ENCODE measurements around the gene SOX3.

The SOX3 gene

GRCh38 chrX:140504371-140505324 lies at the start of gene SOX3:
SOX3 (minus strand) TSS chrX:140505069; CDS start chrX:140505060, 9 bp downstream.
- Histone ChIP-seq H3K36me3 (ENCODE audit: insufficient read depth, low read length) (no peaks in the 10 kb centered on the region), H3K9me3 (ENCODE audit: low read depth, low read length) (no peaks in the 10 kb centered on the region), H3K9ac (ENCODE audit: insufficient read length) (no peak within 1 kb of the TSS), H3K4me3 (peak within 1 kb of the TSS; percentile 40; the same call in 1 of the 2 replicates), H3K27ac (no peak within 1 kb of the TSS)
- TF ChIP-seq EZH2 (IDR thresholded peaks at IDR 0.05) (peak; percentile 99), POLR2AphosphoS5 (IDR thresholded peaks at IDR 0.05; ENCODE audit: borderline replicate concordance, low read depth, low read length) (no peak)
- DNase-seq (ENCODE audit: low read depth, low spot score) = no peak

DNA sequence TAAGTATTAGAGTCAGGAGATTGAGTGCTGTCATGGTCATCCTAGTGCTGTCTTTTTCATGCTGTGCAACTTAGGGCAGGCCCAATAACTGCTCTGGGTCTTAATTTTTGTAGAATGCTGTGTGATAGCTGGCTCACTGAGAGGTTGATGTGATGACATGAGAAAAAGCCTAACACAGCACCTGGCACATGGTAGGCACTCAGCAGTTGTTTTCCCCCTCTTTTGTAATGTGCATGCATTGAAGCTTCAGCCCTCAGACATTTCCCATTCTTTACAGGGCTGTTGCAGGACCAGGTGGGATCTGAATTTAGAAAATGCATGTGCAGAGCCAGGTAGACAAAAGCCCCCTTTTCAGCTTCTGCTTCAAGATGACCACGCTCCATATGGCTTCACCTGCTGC lies 44.1 kb upstream of the SOX3 start:
- TF ChIP-seq POLR2AphosphoS5 (IDR thresholded peaks at IDR 0.05; ENCODE audit: borderline replicate concordance, low read depth, low read length) = no peak
- no peak for TF ChIP-seq EZH2 (IDR thresholded peaks at IDR 0.05)
- no peak for TF ChIP-seq FOXP2 (optimal IDR thresholded peaks at IDR 0.05; ENCODE audit: control extremely low read depth, extremely low read length, insufficient read depth)
- Histone ChIP-seq H3K27ac (no peak overlapping the region), H3K4me3 (no peak overlapping the region), H3K36me3 (ENCODE audit: insufficient read depth, low read length) (no peaks in the 10 kb centered on the region), H3K9ac (ENCODE audit: insufficient read length) (no peak overlapping the region), H3K9me3 (ENCODE audit: low read depth, low read length) (no peaks in the 10 kb centered on the region)
- DNase-seq (ENCODE audit: low read depth, low spot score) = no peak

- no peaks in the 10 kb centered on the region for H3K9me3 ChIP-seq (ENCODE audit: low read depth, low read length)
- no peaks in the 10 kb centered on the region for H3K36me3 ChIP-seq (ENCODE audit: insufficient read depth, low read length)
- no peak for TF ChIP-seq POLR2AphosphoS5 (IDR thresholded peaks at IDR 0.05; ENCODE audit: borderline replicate concordance, low read depth, low read length)
- no peak for TF ChIP-seq FOXP2 (optimal IDR thresholded peaks at IDR 0.05; ENCODE audit: control extremely low read depth, extremely low read length, insufficient read depth)
- TF ChIP-seq EZH2 (IDR thresholded peaks at IDR 0.05) = no peak
- H3K9ac ChIP-seq (ENCODE audit: insufficient read length) = no peak overlapping the region
- DNase-seq (ENCODE audit: low read depth, low spot score) = no peak
- no peak overlapping the region for H3K4me3 ChIP-seq
- H3K27ac ChIP-seq = no peak overlapping the region
Measured at GRCh38 chrX:140526171-140526570, 21.3 kb upstream of the SOX3 start.

DNA sequence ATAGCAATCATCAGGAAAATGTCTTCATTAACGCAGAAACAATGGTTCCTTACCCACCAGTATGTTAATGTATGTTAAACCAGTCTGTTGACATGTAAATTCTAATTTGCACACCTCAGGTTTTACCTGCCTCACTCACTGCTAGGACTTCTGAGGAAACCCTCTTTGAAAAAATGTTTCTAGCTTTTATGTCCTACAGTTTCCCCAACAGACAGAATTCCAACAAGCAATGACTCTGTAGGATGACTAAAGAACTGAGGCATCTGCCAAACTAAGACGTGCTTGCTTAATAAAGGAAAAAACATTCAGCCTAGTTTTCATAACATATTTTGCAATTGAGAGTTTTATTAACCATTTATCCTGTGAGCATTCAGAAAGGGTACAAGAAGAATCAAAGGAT lies 20.6 kb upstream of the SOX3 start:
- Histone ChIP-seq H3K4me3 (no peak overlapping the region), H3K36me3 (ENCODE audit: insufficient read depth, low read length) (no peaks in the 10 kb centered on the region), H3K27ac (no peak overlapping the region), H3K9me3 (ENCODE audit: low read depth, low read length) (no peaks in the 10 kb centered on the region), H3K9ac (ENCODE audit: insufficient read length) (no peak overlapping the region)
- TF ChIP-seq EZH2 (IDR thresholded peaks at IDR 0.05) = no peak
- no peak for TF ChIP-seq POLR2AphosphoS5 (IDR thresholded peaks at IDR 0.05; ENCODE audit: borderline replicate concordance, low read depth, low read length)
- no peak for TF ChIP-seq FOXP2 (optimal IDR thresholded peaks at IDR 0.05; ENCODE audit: control extremely low read depth, extremely low read length, insufficient read depth)
- DNase-seq (ENCODE audit: low read depth, low spot score) = no peak

- no peak overlapping the region for H3K4me3 ChIP-seq
- TF ChIP-seq EZH2 (IDR thresholded peaks at IDR 0.05) (no peak), POLR2AphosphoS5 (IDR thresholded peaks at IDR 0.05; ENCODE audit: borderline replicate concordance, low read depth, low read length) (no peak), FOXP2 (optimal IDR thresholded peaks at IDR 0.05; ENCODE audit: control extremely low read depth, extremely low read length, insufficient read depth) (no peak)
- no peaks in the 10 kb centered on the region for H3K9me3 ChIP-seq (ENCODE audit: low read depth, low read length)
- no peak for DNase-seq (ENCODE audit: low read depth, low spot score)
- no peaks in the 10 kb centered on the region for H3K36me3 ChIP-seq (ENCODE audit: insufficient read depth, low read length)
- no peak overlapping the region for H3K27ac ChIP-seq
- no peak overlapping the region for H3K9ac ChIP-seq (ENCODE audit: insufficient read length)
Measured at GRCh38 chrX:140524556-140524955, 19.7 kb upstream of the SOX3 start.

- no peak for TF ChIP-seq POLR2AphosphoS5 (IDR thresholded peaks at IDR 0.05; ENCODE audit: borderline replicate concordance, low read depth, low read length)
- TF ChIP-seq EZH2 (IDR thresholded peaks at IDR 0.05) = no peak
- TF ChIP-seq FOXP2 (optimal IDR thresholded peaks at IDR 0.05; ENCODE audit: control extremely low read depth, extremely low read length, insufficient read depth) = no peak
- H3K4me3 ChIP-seq = no peak overlapping the region
- H3K9me3 ChIP-seq (ENCODE audit: low read depth, low read length) = no peaks in the 10 kb centered on the region
- H3K9ac ChIP-seq (ENCODE audit: insufficient read length) = no peak overlapping the region
- DNase-seq (ENCODE audit: low read depth, low spot score) = no peak
- no peaks in the 10 kb centered on the region for H3K36me3 ChIP-seq (ENCODE audit: insufficient read depth, low read length)
- H3K27ac ChIP-seq = no peak overlapping the region
Measured at GRCh38 chrX:140521393-140521792, 16.5 kb upstream of the SOX3 start.

- no peak overlapping the region for H3K27ac ChIP-seq
- H3K9ac ChIP-seq (ENCODE audit: insufficient read length) = no peak overlapping the region
- H3K9me3 ChIP-seq (ENCODE audit: low read depth, low read length) = no peaks in the 10 kb centered on the region
- H3K36me3 ChIP-seq (ENCODE audit: insufficient read depth, low read length) = no peaks in the 10 kb centered on the region
- no peak for TF ChIP-seq EZH2 (IDR thresholded peaks at IDR 0.05)
- TF ChIP-seq POLR2AphosphoS5 (IDR thresholded peaks at IDR 0.05; ENCODE audit: borderline replicate concordance, low read depth, low read length) = no peak
- TF ChIP-seq FOXP2 (optimal IDR thresholded peaks at IDR 0.05; ENCODE audit: control extremely low read depth, extremely low read length, insufficient read depth) = no peak
- H3K4me3 ChIP-seq = no peak overlapping the region
- no peak for DNase-seq (ENCODE audit: low read depth, low spot score)
Measured at GRCh38 chrX:140514554-140514953, 9.7 kb upstream of the SOX3 start.

GRCh38 chrX:140510895-140511295 lies 6.0 kb upstream of the SOX3 start:
- Histone ChIP-seq H3K9ac (ENCODE audit: insufficient read length) (no peak overlapping the region), H3K4me3 (no peak overlapping the region), H3K36me3 (ENCODE audit: insufficient read depth, low read length) (no peaks in the 10 kb centered on the region), H3K27ac (no peak overlapping the region), H3K9me3 (ENCODE audit: low read depth, low read length) (no peaks in the 10 kb centered on the region)
- DNase-seq (ENCODE audit: low read depth, low spot score) = no peak
- TF ChIP-seq EZH2 (IDR thresholded peaks at IDR 0.05) (no peak), POLR2AphosphoS5 (IDR thresholded peaks at IDR 0.05; ENCODE audit: borderline replicate concordance, low read depth, low read length) (no peak)

Measured in SK-N-MC (cell line).